HL-60/S4 treated with phorbol 12-myristate 13-acetate at 8.2 ng/mL for 4 days and 3 days (cell line): ENCODE data around the gene MAP3K2.

Experiments
- in situ Hi-C: fragments of 300-500 bp; cut with MboI; formaldehyde crosslinking; loops from 2 replicates; pipeline ENCODE4 v1.15.0; 2022; ENCODE audit warnings: low sequenced_read_pairs

Gene MAP3K2

GRCh38 chr2:127305990-127306585 is 81.7 kb downstream of the MAP3K2 start:
- in situ Hi-C loops = no loop called here

DNA sequence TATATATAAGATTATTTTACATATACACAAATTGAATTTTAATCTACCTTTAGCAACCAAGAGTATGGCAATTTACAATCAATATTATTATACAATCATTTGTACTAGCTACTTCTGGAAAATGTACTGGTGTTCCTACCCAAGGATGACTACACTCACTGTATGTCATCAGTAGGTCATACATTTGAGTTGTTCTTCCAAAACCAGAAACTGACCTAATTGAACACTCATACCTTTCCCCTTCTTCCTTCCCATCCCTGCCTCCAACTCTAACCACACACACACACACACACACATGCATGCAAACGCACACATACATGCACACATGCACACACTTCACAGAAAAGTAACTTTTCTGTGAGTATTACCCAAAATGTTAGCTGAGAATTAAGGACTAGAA is 85.6 kb downstream of the MAP3K2 start:
- in situ Hi-C loops = no loop called here

DNA sequence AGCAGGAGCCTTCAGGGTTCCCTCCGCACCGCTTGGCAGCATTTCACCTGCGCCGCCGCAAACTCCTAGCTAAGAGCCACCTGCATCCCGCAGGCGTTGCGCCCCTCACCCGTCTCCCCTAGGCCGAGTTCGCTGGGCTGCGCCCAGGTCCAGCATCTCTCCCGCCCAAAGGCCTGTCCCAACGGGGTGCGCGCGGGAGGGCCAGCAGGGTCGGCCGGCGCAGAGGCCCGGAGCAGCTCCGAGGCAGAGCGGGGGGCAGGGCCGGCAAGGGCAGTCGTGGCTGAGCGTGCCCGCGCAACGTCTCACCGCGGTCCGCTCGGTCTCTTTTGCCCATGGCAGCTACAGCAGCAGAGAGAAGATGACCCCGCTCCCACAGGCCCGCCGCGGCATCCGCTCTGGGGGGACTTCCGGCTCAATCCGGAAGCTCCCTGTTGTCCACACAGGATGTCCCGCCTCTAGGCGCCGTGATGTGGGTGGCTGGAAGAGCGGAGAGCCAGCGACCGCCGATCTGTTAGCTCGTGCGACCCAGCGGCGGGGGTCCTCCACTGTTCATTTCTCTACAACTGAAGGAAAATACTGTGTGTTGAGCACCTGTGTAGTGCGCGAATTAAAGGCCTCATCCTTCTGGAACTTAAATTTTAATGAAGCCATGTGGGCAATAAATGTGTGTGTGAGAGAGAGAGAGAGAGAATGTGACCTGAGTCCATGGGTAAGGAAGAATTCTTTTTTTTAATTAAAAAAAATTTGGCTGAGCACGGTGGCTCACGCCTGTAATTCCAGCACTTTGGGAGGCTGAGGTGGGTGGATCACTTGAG is 93.8 kb downstream of the MAP3K2 start, which contains the start of gene ERCC3:
Gene ERCC3 (minus strand): TSS at position 397 of the 815 bp plus-strand sequence. CDS start 63 bp downstream, at position 334.
- in situ Hi-C loops = no loop called here

DNA sequence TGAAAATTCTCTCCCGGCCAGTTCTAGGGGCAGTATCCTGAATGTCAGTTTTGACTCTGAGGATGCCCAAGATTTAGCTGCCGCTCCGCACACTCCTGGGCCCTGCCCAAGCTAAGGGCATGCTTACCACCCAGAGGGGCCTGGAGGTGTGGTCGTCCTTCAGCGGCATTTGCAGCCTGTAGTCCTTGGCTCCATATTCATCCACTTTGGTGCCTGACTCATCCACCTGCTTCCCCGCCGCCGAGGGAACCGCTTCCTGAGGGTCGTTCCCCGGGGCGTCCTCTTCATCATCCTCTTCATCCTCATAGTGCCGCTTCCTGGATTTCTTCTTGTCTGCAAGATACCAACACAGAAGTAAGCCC is 94.4 kb downstream of the MAP3K2 start:
- in situ Hi-C loops = no loop called here

DNA sequence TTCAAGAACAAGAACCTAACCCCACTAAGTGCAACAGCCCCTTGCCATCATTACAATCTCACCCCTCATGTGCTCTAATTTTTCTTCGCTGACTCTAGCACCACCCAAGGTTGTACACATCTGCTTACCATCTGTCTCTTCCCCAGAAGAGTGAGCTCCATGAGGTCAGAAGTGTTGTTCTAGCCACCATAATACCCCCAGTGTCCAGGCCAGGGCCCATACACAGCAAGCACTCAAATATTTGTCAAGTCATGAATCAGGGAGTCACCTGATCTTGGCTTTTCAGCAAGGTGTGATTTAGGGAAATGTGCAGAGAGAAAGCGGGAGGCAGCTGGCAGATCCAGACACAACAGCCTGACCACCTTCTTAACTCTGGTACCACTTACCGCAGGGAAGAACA is 99.5 kb downstream of the MAP3K2 start:
- in situ Hi-C loops = no loop called here

DNA sequence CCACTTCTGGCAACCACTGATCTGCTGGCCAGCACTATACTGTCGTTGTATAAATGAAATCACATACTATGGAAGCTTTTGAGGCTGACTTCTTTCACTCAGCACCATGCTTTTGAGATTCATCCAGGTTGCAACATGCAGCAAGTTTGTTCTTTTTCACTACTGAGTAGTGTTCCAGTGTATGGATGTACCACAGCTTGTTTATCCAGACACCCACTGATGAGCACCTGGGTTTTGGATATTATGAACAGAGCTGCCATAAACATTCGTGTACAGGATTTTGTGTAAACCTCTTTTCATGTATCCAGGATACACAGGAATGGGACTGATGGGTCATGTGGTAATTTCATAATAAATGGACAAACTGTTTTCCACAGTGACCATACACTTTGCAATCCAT is 104.5 kb downstream of the MAP3K2 start:
- in situ Hi-C loops = no loop called here

- in situ Hi-C loops = no loop called here
These were observed 107.1 kb downstream of the MAP3K2 start for GRCh38 chr2:127280693-127281092.

- in situ Hi-C loops = no loop called here
These were observed 108.0 kb downstream of the MAP3K2 start for GRCh38 chr2:127279781-127280180.

DNA sequence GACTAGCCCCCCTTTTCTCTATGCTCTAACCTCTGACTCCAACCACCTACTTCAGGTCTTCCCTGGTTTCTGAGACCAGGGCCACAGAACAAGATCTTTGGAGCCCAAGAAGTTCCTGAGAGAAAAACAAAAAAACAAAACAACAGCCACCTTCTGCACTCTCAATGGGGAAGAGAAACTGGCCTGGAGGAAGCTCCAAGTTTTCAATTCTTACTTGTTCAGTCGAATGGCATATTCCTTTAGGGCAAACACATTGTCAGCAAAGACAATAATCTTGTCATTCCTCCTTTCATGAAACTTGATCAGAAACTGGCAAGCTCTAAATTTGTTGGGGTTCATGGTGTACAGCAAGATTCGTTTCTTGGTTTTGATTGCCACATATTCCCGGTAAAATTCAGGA is 108.8 kb downstream of the MAP3K2 start:
- in situ Hi-C loops = no loop called here

GRCh38 chr2:127277028-127277427 is 110.7 kb downstream of the MAP3K2 start:
- in situ Hi-C loops = no loop called here

GRCh38 chr2:127275789-127276188 is 112.0 kb downstream of the MAP3K2 start:
- in situ Hi-C loops = no loop called here

DNA sequence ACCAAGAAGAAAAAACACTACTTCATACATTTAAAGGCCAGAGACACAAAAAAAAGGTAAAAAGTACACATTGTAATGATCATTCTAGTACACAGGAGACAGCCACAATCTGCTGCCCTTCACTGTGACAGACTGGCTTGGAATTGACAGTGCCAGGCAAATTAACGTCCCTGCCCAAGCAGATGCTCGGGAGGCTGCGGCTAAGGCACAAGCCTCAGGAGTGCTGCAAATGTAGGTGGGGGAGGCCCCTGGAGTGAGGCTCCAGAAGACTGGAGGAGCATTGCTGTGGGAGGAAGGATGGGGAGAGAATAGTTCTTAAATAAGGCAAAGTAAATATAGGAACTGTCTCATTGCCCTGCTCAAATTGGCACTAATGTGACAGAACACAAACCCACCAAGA is 112.4 kb downstream of the MAP3K2 start:
- in situ Hi-C loops = no loop called here

GRCh38 chr2:127270663-127271062 is 117.1 kb downstream of the MAP3K2 start:
- in situ Hi-C loops = no loop called here

- in situ Hi-C loops = no loop called here
These were observed 125.9 kb downstream of the MAP3K2 start for GRCh38 chr2:127261804-127262406.

- in situ Hi-C loops = no loop called here
These were observed 128.4 kb downstream of the MAP3K2 start for GRCh38 chr2:127259355-127259754.

- in situ Hi-C loops = no loop called here
These were observed 130.9 kb downstream of the MAP3K2 start for GRCh38 chr2:127256866-127257265.

GRCh38 chr2:127256381-127256780 is 131.4 kb downstream of the MAP3K2 start:
- in situ Hi-C loops = no loop called here

DNA sequence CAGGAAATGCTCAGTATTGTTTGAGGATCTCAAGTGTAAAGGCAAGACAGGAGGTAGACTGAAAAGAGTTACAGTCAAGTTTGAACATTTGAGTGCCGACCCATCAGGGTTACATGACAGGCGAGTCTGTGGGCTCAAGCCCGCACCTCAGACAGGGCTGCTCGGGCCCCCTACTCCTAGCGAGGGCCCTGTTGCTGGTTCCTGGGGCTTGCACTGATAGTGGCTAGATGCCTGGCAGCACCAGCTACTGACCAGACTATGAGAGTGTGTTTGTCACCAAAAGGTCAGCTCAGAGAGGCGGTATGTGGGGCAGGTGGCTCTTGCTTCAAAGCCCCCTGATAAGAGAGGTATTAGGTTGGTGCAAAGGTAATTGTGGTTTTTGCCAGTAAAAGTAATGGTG is 132.1 kb downstream of the MAP3K2 start:
- in situ Hi-C loops = no loop called here

DNA sequence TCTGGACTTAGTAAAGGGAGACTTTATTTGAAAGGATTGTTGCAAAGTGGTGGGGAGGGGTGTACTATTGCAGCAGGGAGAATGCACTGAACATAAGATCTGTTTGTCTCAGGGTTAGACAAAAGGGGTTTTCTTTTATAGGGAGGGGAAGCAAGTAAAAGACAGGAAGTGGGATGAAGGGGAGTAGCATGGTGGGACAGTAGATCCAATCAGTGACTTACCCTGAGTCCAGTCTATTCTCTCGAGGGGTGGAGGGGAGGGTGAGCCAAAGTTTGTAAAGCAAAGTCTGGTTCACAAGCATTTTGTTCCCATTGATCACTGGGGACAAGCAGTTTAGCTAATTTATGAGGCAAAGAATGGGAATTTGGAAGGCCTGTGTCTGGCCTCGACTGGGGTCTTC is 132.6 kb downstream of the MAP3K2 start:
- in situ Hi-C loops = no loop called here

DNA sequence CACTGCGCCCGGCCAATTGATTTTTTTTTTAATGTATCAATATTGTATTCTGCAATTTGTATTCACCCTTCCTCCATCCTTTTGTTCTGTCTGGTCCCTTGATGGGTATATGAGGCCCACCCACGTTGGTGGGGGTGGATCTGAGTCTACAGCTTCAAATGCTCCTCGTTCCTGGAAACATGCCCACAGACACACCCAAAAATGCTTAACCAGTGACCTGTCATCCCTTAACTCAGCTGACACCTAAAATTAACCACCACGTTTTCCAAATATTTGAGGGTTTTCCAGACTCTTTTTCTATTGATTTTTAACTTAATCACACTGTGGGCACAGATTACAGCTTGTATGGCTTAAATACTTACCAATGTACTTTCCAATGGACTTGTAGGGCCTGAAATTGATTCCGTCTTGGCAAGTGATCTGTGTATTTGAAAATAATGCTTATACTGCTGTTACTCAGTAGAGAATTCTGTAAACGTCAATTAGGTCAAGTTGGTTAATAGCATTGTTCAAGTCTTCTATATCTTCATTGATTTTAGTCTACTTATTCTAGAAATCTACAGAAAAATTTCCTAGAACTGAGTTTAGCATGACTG is 133.3 kb downstream of the MAP3K2 start:
- in situ Hi-C loops = no loop called here
